T-cell (primary cell): ENCODE results near the gene HLA-DOB. TPM values are rescaled to one million over a fixed set of nuclear protein-coding genes. Genes with fewer than 3 reads are reported as not detected.

Experiments used
- ATAC-seq, 4 experiments: fragments of 200-7000 bp in 3 of 4; fragments of 150-1000 bp in 1 of 4; cut with Tn5 transposase; replicated peaks in 1 of 4; 1 replicate in 3 of 4; 2 replicates in 1 of 4; pipeline ENCODE4 v1.10.0; 2021; ENCODE audit warnings: moderate library complexity in 3 of 4, mild to moderate bottlenecking in 2 of 4, moderate number of reproducible peaks in 1 of 4
- CTCF ChIA-PET, 2 donors: fragments of 300-600 bp; sonication (Branson Sonifier 250); formaldehyde crosslinking; loops; one replicate each; lab custom pipeline; 2022; ENCODE audit warnings: antibody characterized with exemption in 2 of 2; lab: Charles Lee
- POLR2A ChIA-PET, 2 donors: fragments of 300-600 bp; sonication (Branson Sonifier 250); formaldehyde crosslinking; loops; one replicate each; lab custom pipeline; 2022; ENCODE audit warnings: antibody characterized with exemption in 2 of 2; lab: Charles Lee
- DNase-seq, 35 experiments: peaks; one replicate each; pipeline versions ENCODE4 v3.0.0 to v3.0.0-alpha.2; 2013 to 2023
- H3K27ac ChIP-seq: one replicate; pipeline ENCODE4 v1.5.1; 2013; ENCODE audit warnings: low read length
- H3K27me3 ChIP-seq, 2 experiments: replicated peaks in 1 of 2; 1 replicate in 1 of 2; 2 replicates in 1 of 2; pipeline versions ENCODE4 v1.6.1 to v1.7.0; 2013; ENCODE audit warnings: low read length in 1 of 2, mixed read lengths in 1 of 2; ENCODE audit not compliant: control insufficient read depth in 2 of 2, insufficient read depth in 2 of 2; ENCODE audit errors: extremely low read depth in 1 of 2
- H3K36me3 ChIP-seq, 2 donors: 1 replicate in 1 of 2; 2 replicates in 1 of 2; pipeline versions ENCODE4 v1.6.1 to v1.7.0; 2013; ENCODE audit warnings: low read length in 1 of 2; ENCODE audit not compliant: control insufficient read depth in 2 of 2, insufficient read depth in 1 of 2; ENCODE audit errors: extremely low read depth in 1 of 2
- H3K4me1 ChIP-seq, 2 experiments: 1 replicate in 1 of 2; 2 replicates in 1 of 2; pipeline versions ENCODE4 v1.6.1 to v1.7.0; 2013; ENCODE audit warnings: low read length in 2 of 2, mixed read lengths in 1 of 2; ENCODE audit not compliant: insufficient read depth in 2 of 2, control insufficient read depth in 1 of 2; ENCODE audit errors: extremely low read depth in 1 of 2
- H3K4me3 ChIP-seq, 2 donors: 1 replicate in 1 of 2; 2 replicates in 1 of 2; pipeline versions ENCODE4 v1.5.1 to v1.7.0; 2013; ENCODE audit warnings: mild to moderate bottlenecking in 2 of 2, low read length in 1 of 2, moderate library complexity in 1 of 2; ENCODE audit not compliant: control insufficient read depth in 1 of 2; ENCODE audit errors: extremely low read depth in 1 of 2
- H3K9me3 ChIP-seq: 2 replicates; pipeline ENCODE4 v1.7.0; 2013
- H3K27ac Mint-ChIP-seq, 2 donors: one replicate each; pipeline ENCODE4 v1.8.0; 2020 to 2021; ENCODE audit warnings: mild to moderate bottlenecking in 2 of 2, mixed read lengths in 2 of 2
- H3K27me3 Mint-ChIP-seq, 2 donors: one replicate each; pipeline ENCODE4 v1.8.0; 2021 to 2022; ENCODE audit warnings: mixed read lengths in 2 of 2
- H3K36me3 Mint-ChIP-seq: one replicate; pipeline ENCODE4 v1.8.0; 2021; ENCODE audit warnings: mixed read lengths
- H3K4me1 Mint-ChIP-seq, 3 donors: one replicate each; pipeline ENCODE4 v1.8.0; 2020 to 2022; ENCODE audit warnings: mixed read lengths in 3 of 3, mild to moderate bottlenecking in 1 of 3
- H3K4me3 Mint-ChIP-seq, 3 donors: one replicate each; pipeline ENCODE4 v1.8.0; 2020 to 2022; ENCODE audit warnings: mild to moderate bottlenecking in 3 of 3, mixed read lengths in 3 of 3, moderate library complexity in 3 of 3
- H3K9me3 Mint-ChIP-seq, 3 donors: one replicate each; pipeline ENCODE4 v1.8.0; 2020 to 2022; ENCODE audit warnings: mixed read lengths in 3 of 3
- WGBS: methylation state at CpG from one replicate; pipeline ENCODE4 v1.1.5; 2013; ENCODE audit warnings: missing lambda C conversion rate; ENCODE audit not compliant: insufficient coverage; 5-methylcytosine and 5-hydroxymethylcytosine counted together
- total RNA-seq, 35 experiments: library from RNA in 6 of 35; stranded (reverse) in 6 of 35; fragments of 120-200 nt in 1 of 35; gene quantifications; one replicate each; pipeline versions ENCODE4 v1.2.1 to v1.2.4 and lab custom pipeline; 2013 to 2026

The HLA-DOB gene
- total RNA-seq, 5 donors from 2014 or later (not counting 1 experiment from before 2014, with no cell fraction given), result 3.3 to 8.2 (median 3.9) TPM

DNA sequence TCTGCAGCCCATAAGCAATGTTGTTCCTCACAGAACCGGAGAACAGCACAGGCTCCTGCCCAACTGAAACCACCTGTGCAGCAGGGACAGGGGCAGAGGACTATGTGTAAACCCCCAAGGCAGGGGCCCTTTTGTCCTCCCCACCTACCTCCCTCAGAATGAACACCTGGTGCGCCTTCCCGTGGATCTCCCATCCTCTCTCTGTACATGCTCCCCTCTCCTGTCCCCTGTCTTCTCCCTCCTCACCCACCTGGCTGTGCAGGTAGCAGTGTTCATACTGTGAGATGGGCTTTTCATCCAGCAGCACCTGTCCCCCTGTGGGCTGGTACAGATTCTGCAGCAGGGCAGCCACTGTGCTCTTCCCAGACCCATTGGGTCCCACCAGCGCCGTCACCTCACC, 13.2 kb upstream of the HLA-DOB start:
- Mint-ChIP-seq H3K27ac (peak overlapping the region in 1 of 2 donors; percentile 64), H3K27me3 (no peaks in the 10 kb centered on the region), H3K9me3 (no peaks in the 10 kb centered on the region), H3K4me3 (no peak overlapping the region), H3K36me3 (peaks cover 59% of the 10 kb centered on the region), H3K4me1 (peaks cover 18 to 35% (median 34%) of the 10 kb centered on the region in 3 donors)
- Histone ChIP-seq H3K9me3 (no peaks in the 10 kb centered on the region), H3K4me1 (peaks cover 1 to 4% of the 10 kb centered on the region in 2 experiments), H3K27ac (no peak overlapping the region), H3K4me3 (no peak overlapping the region), H3K36me3 (peaks cover 15 to 79% of the 10 kb centered on the region in 2 donors), H3K27me3 (no peaks in the 10 kb centered on the region)
- ChIA-PET POLR2A (no interaction called here), CTCF (interaction anchor here in 1 of 2 donors (1.6 kb wide), 1 partner anchor 8 kb away, joined by 3 read pairs; the partner anchor contains the start of gene TAP2)
- ATAC-seq (no peak), DNase-seq (no peak)
- 97% methylated on average over 3 of the region's 5 CpGs for WGBS

DNA sequence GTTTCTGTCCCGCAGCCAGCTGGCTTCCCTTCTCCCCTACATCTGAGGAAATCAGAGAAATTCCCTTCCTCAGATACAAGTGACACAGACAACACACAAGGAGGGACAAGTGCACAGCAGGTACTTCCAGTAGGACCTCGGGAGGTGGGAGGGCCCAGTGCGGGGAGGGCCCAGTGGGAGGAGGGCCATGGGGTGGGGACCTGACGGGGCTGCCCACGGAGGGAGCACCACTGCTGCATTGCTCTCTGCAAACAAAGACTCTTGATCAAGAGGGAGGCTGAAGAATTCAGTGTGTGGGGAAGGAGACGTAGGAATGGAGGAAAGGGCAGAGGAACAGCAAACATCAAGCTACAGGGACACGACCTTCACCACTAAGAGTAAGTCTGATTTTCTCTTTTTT, 12.7 kb upstream of the HLA-DOB start:
- H3K27ac Mint-ChIP-seq, result no peak overlapping the region
- H3K27me3 ChIP-seq, result no peaks in the 10 kb centered on the region
- 81% methylated on average over 6 of the region's 7 CpGs for WGBS
- no peak overlapping the region for H3K27ac ChIP-seq
- peaks cover 55% of the 10 kb centered on the region for H3K36me3 Mint-ChIP-seq
- ChIA-PET POLR2A (interaction anchor here in 1 of 2 donors (0.5 kb wide), 1 partner anchor 882 kb away, joined by 4 read pairs; the partner anchor contains the start of gene UQCC2), CTCF (interaction anchor here in 1 of 2 donors (1.6 kb wide), 1 partner anchor 9 kb away, joined by 3 read pairs; the partner anchor contains the start of gene TAP2)
- H3K27me3 Mint-ChIP-seq, result no peaks in the 10 kb centered on the region
- peaks cover 14 to 30% (median 29%) of the 10 kb centered on the region in 3 donors for H3K4me1 Mint-ChIP-seq
- peaks cover 0 to 2% of the 10 kb centered on the region in 2 experiments for H3K4me1 ChIP-seq
- no peaks in the 10 kb centered on the region for H3K9me3 Mint-ChIP-seq
- DNase-seq (no peak), ATAC-seq (no peak)
- no peak overlapping the region for H3K4me3 Mint-ChIP-seq
- H3K36me3 ChIP-seq, result peaks cover 13 to 73% of the 10 kb centered on the region in 2 donors
- no peaks in the 10 kb centered on the region for H3K9me3 ChIP-seq
- H3K4me3 ChIP-seq, result no peak overlapping the region

DNA sequence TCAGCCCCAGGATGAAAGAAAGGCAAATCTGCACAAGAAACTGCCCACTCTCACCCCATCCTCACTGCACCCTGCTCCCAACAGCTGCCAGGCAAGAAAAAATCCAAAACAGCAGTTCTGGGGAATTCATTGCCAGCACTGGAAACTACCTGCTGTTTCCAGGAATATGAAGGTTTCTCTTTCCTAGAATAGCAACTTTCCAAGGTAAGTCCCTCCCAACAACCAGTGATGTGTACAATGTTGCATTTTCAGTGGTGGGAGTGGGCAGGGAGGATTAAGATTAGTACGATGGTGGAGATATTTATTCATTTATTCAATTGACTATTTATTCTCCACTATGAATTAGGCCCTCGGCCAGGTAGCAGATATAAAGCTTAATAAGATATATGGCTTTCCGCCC, 10.2 kb upstream of the HLA-DOB start:
- no peaks in the 10 kb centered on the region for H3K4me1 ChIP-seq
- Mint-ChIP-seq H3K9me3 (no peaks in the 10 kb centered on the region), H3K27me3 (no peaks in the 10 kb centered on the region), H3K4me1 (peaks cover 7 to 14% (median 9%) of the 10 kb centered on the region in 3 donors), H3K4me3 (no peak overlapping the region), H3K27ac (peak overlapping the region; percentile 1 to 64), H3K36me3 (peaks cover 38% of the 10 kb centered on the region)
- H3K27ac ChIP-seq, result no peak overlapping the region
- H3K4me3 ChIP-seq, result no peak overlapping the region
- H3K36me3 ChIP-seq, result peaks cover 8 to 49% of the 10 kb centered on the region in 2 donors
- ChIA-PET CTCF (interaction anchor here in 1 of 2 donors (1.1 to 3.3 kb wide), 4 partner anchors 11 to 158 kb away, joined by 3 to 20 read pairs (median 10); partner anchors contain the start of gene TAP2), POLR2A (no interaction called here)
- DNase-seq (no peak), ATAC-seq (no peak)
- H3K9me3 ChIP-seq, result no peaks in the 10 kb centered on the region
- no peaks in the 10 kb centered on the region for H3K27me3 ChIP-seq
- 100% methylated on average over 1 of the region's 3 CpGs for WGBS

GRCh38 chr6:32825966-32826365, 9.2 kb upstream of the HLA-DOB start:
- Mint-ChIP-seq H3K4me3 (no peak overlapping the region), H3K27ac (no peak overlapping the region)

DNA sequence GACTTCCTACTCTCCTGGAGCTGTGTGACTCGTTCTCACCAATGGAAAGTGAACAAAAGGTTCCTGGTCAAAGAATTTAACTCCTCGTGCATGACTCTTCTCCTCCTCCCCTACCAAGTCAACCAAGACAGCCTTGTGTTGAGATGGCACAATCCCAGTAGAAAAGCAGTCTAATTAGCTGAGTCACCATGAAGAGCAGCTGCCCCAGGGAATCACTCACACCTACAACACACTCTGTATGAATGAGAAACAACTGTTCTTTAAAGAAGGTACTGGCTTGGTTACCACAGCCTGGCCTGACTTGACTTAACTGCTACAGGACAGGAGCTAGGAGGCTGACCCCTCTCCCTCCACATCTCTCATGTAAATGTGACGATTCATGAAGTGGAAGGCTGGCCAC, 2.9 kb upstream of the HLA-DOB start:
- H3K4me3 Mint-ChIP-seq, result no peak overlapping the region
- H3K27ac ChIP-seq, result no peak overlapping the region
- no peaks in the 10 kb centered on the region for H3K27me3 ChIP-seq
- H3K4me1 ChIP-seq, result no peaks in the 10 kb centered on the region
- ChIA-PET CTCF (no interaction called here), POLR2A (interaction anchor here in 1 of 2 donors (0.6 kb wide), 1 partner anchor 15 kb away, joined by 3 read pairs; no protein-coding TSS in a partner anchor)
- no peak overlapping the region for H3K4me3 ChIP-seq
- ATAC-seq (no peak), DNase-seq (no peak)
- no peaks in the 10 kb centered on the region for H3K36me3 Mint-ChIP-seq
- H3K4me1 Mint-ChIP-seq, result peaks cover 3 to 12% (median 4%) of the 10 kb centered on the region in 3 donors
- H3K36me3 ChIP-seq, result no peaks in the 10 kb centered on the region
- no peak overlapping the region for H3K27ac Mint-ChIP-seq
- H3K9me3 Mint-ChIP-seq, result no peaks in the 10 kb centered on the region
- no peaks in the 10 kb centered on the region for H3K27me3 Mint-ChIP-seq
- no peaks in the 10 kb centered on the region for H3K9me3 ChIP-seq
- WGBS, result 65% methylated on average over 2 of the region's 3 CpGs

More at GRCh38 chr6:32825966-32826365, 9.2 kb upstream of the HLA-DOB start:
- DNase-seq (peak in 1 of 35 experiments; percentile 33), ATAC-seq (no peak)
- H3K36me3 Mint-ChIP-seq, result peaks cover 28% of the 10 kb centered on the region
- no peaks in the 10 kb centered on the region for H3K27me3 ChIP-seq
- no peak overlapping the region for H3K4me3 ChIP-seq
- 100% methylated on average over 1 of the region's 2 CpGs for WGBS
- POLR2A ChIA-PET, result no interaction called here
- H3K9me3 Mint-ChIP-seq, result no peaks in the 10 kb centered on the region
- peaks cover 4 to 8% (median 6%) of the 10 kb centered on the region in 3 donors for H3K4me1 Mint-ChIP-seq
- no peak overlapping the region for H3K27ac ChIP-seq
- CTCF ChIA-PET, result interaction anchor here in 1 of 2 donors (1.0 to 3.3 kb wide), 5 partner anchors 12 to 159 kb away, joined by 3 to 20 read pairs (median 3); partner anchors contain the start of gene TAP2
- H3K27me3 Mint-ChIP-seq, result no peaks in the 10 kb centered on the region
- H3K4me1 ChIP-seq, result no peaks in the 10 kb centered on the region
- H3K9me3 ChIP-seq, result no peaks in the 10 kb centered on the region
- peaks cover 8 to 40% of the 10 kb centered on the region in 2 donors for H3K36me3 ChIP-seq

DNA sequence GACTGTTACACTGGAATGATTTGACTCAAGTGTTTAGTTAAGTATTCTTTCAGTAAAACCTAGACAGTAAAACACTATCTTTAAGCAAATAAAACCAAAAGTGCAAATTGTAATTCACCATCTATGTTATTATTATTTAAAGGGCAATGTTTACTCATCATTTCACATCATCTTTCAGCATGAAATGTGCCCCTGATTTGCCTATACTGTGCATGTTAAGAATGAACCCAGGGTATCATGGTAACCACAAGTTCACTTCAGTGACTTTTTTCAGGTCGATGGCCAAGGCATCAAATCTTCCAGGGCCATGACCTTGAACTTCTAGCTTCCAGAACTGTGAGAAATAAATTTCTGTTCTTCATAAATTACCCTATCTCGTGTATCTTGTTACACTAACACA, 2.1 kb upstream of the HLA-DOB start:
- DNase-seq (no peak), ATAC-seq (no peak)
- WGBS, result no CpG with 5 or more reads among the region's 2 CpGs
- ChIA-PET CTCF (no interaction called here), POLR2A (no interaction called here)
- Mint-ChIP-seq H3K27ac (no peak overlapping the region), H3K4me1 (peaks cover 3 to 12% (median 4%) of the 10 kb centered on the region in 3 donors), H3K9me3 (no peaks in the 10 kb centered on the region), H3K36me3 (no peaks in the 10 kb centered on the region), H3K4me3 (no peak overlapping the region), H3K27me3 (no peaks in the 10 kb centered on the region)
- H3K4me3 ChIP-seq, result no peak overlapping the region
- H3K27ac ChIP-seq, result no peak overlapping the region
- H3K36me3 ChIP-seq, result no peaks in the 10 kb centered on the region
- H3K9me3 ChIP-seq, result no peaks in the 10 kb centered on the region
- H3K4me1 ChIP-seq, result no peaks in the 10 kb centered on the region
- no peaks in the 10 kb centered on the region for H3K27me3 ChIP-seq
